NB4 (cell line): Measurements from ENCODE around the gene TMEM95.

Experiments used
- DNase-seq: peaks from one replicate; pipeline ENCODE4 v3.0.0; 2010; ENCODE audit warnings: low read depth
- H3K4me3 ChIP-seq: one replicate; pipeline ENCODE4 v1.5.1; 2011; ENCODE audit warnings: mild to moderate bottlenecking, low read depth, low read length, moderate library complexity
- CTCF ChIP-seq: IDR thresholded peaks from one replicate; pipeline ENCODE4 v1.5.1; 2012; ENCODE audit warnings: low read depth, low read length
- MAX ChIP-seq: IDR thresholded peaks from 2 replicates; pipeline ENCODE4 v1.6.1; 2011; ENCODE audit warnings: low read depth, low read length
- MYC ChIP-seq: IDR thresholded peaks from 2 replicates; pipeline ENCODE4 v1.6.1; 2011; ENCODE audit warnings: low read depth, low read length
- POLR2A ChIP-seq: IDR thresholded peaks from 2 replicates; pipeline ENCODE4 v1.6.1; 2011; ENCODE audit warnings: mild to moderate bottlenecking; ENCODE audit not compliant: insufficient read length; ENCODE audit errors: extremely low read depth

TMEM95 gene

GRCh38 chr17:7311110-7311705 lies 43.7 kb upstream of the TMEM95 start:
- no peak overlapping the region for H3K4me3 ChIP-seq
- no peak for TF ChIP-seq MAX
- TF ChIP-seq POLR2A, result no peak
- TF ChIP-seq CTCF, result no peak
- TF ChIP-seq MYC, result no peak
- no peak for DNase-seq

- H3K4me3 ChIP-seq, result no peak overlapping the region
- TF ChIP-seq POLR2A (no peak), CTCF (no peak), MYC (no peak), MAX (no peak)
- DNase-seq, result no peak
Measured at GRCh38 chr17:7312432-7313087, 42.4 kb upstream of the TMEM95 start.

- DNase-seq, result peak; percentile 39
- peak overlapping the region; percentile 73 for H3K4me3 ChIP-seq
- TF ChIP-seq CTCF (no peak), POLR2A (no peak), MYC (no peak), MAX (no peak)
Measured at GRCh38 chr17:7313088-7313889, 41.7 kb upstream of the TMEM95 start.

GRCh38 chr17:7313890-7314718 lies 40.9 kb upstream of the TMEM95 start:
- TF ChIP-seq MAX (no peak), CTCF (no peak), MYC (no peak), POLR2A (no peak)
- DNase-seq, result peak; percentile 53
- peak overlapping the region; percentile 73 for H3K4me3 ChIP-seq

- DNase-seq, result peak; percentile 87
- TF ChIP-seq MAX, result peak; percentile 38; the same call in 1 of the 2 replicates
- TF ChIP-seq MYC, result peak; percentile 56; the same call in 1 of the 2 replicates
- no peak for TF ChIP-seq CTCF
- TF ChIP-seq POLR2A, result peak; percentile 56
- peak within 1 kb of the TSS; percentile 73 for H3K4me3 ChIP-seq
Measured at GRCh38 chr17:7314719-7315569, 40.0 kb upstream of the TMEM95 start, which contains the start of gene GPS2. TSS of gene GPS2 (minus strand) at chr17:7315360. CDS start at chr17:7315052, 308 bp downstream.
